ENCODE results near the gene FAM135A. TPM values are rescaled to one million over a fixed set of nuclear protein-coding genes. Genes with fewer than 3 reads are reported as not detected.
"Not testable (repeated sequence)": the region's sequence is repeated elsewhere in the genome, so short reads cannot be mapped to it uniquely, and the experiment has no call there.

FAM135A gene
- total and polyA plus RNA-seq, 8 donors = 7.2 to 121 (median 39.5) TPM

DNA sequence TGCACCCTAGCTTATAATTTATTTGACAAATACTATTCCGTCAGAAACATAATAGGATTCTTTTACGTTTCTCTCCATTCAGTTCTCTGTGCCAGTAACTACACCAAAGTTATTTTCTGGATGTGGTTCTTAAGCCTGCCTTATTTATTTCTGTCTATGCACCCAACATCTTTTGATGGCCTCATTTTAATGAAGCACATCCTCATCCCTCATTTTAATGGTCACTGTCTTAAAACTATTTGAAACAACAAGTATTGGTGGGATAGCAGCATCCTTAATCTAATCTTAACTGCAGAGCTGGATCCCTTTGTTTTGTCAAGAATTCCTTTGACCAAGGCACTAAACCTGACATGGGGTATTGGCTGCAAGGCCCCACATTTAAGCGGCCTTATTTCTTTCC lies 11.0 kb downstream of the FAM135A start:
- Histone ChIP-seq H3K9me3 (no peaks in the 10 kb centered on the region), H3K4me1 (peaks cover 0 to 40% (median 18%) of the 10 kb centered on the region in 4 donors), H3K27ac (no peak overlapping the region), H3K4me3 (no peak overlapping the region), H3K27me3 (no peaks in the 10 kb centered on the region), H3K36me3 (peaks cover 11 to 35% (median 22%) of the 10 kb centered on the region in 4 donors)
- WGBS, 5 donors = 64 to 87% (median 72%) methylated on average over 3 of the region's 3 CpGs
- TF ChIP-seq EP300 (IDR thresholded peaks at IDR 0.05) = no peak
- TF ChIP-seq, protein P1, sequence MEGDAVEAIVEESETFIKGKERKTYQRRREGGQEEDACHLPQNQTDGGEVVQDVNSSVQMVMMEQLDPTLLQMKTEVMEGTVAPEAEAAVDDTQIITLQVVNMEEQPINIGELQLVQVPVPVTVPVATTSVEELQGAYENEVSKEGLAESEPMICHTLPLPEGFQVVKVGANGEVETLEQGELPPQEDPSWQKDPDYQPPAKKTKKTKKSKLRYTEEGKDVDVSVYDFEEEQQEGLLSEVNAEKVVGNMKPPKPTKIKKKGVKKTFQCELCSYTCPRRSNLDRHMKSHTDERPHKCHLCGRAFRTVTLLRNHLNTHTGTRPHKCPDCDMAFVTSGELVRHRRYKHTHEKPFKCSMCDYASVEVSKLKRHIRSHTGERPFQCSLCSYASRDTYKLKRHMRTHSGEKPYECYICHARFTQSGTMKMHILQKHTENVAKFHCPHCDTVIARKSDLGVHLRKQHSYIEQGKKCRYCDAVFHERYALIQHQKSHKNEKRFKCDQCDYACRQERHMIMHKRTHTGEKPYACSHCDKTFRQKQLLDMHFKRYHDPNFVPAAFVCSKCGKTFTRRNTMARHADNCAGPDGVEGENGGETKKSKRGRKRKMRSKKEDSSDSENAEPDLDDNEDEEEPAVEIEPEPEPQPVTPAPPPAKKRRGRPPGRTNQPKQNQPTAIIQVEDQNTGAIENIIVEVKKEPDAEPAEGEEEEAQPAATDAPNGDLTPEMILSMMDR (IDR thresholded peaks at IDR 0.05) = no peak
- TF ChIP-seq POLR2AphosphoS5 (IDR thresholded peaks at IDR 0.05) = no peak
- no peak for TF ChIP-seq POLR2A (IDR thresholded peaks at IDR 0.05)
- intact Hi-C loops (cut with DNase I; ENCODE audit: low total_unique reads) = no loop called here
- no peak for DNase-seq

DNA sequence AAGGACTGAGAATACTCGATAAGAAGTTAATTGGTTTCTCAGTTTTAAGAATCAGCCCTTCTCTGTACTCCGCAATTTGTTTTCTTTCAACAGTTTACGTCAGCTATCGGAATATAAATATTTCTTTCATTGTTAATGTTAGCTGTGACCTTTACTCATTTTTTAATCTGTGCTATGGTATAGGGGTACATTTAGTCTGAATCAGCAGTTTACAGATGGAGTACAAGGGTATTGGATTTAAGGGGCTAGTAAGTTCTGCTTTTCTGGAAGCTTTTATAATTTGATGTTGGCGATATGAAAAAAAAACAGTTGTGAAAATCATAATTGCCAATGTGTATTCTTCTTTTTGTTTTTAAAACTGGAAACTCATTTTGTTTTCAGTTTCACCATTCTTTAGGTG lies 23.0 kb downstream of the FAM135A start:
- Histone ChIP-seq H3K27ac (no peak overlapping the region), H3K4me1 (peaks cover 0 to 7% (median 0%) of the 10 kb centered on the region in 4 donors), H3K36me3 (peaks cover 4 to 48% (median 34%) of the 10 kb centered on the region in 4 donors), H3K4me3 (no peak overlapping the region), H3K27me3 (no peaks in the 10 kb centered on the region), H3K9me3 (no peaks in the 10 kb centered on the region)
- WGBS, 5 donors = 82 to 90% (median 84%) methylated on average over 5 of the region's 5 CpGs
- no peak for DNase-seq
- TF ChIP-seq EP300 (IDR thresholded peaks at IDR 0.05) = no peak
- intact Hi-C loops (cut with DNase I; ENCODE audit: low total_unique reads) = no loop called here

DNA sequence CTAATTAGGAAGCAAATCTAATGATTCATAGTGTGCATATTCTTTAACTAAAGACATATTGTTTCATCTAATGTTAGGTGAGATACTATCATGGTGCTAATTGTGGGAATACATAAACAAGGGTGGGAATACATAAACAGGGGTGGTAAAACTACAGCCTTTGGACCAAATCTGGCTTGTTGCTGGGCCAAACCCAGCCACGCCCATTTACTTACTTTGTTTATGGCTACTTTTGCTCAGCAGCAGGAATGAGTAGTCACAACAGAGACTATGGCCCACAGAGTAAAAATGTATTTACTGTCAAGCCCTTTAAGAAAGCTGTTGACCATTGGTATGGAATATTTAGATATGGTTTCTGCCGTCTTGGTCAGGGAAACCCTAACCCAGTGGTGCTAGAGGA lies 31.7 kb downstream of the FAM135A start:
- intact Hi-C loops (cut with DNase I; ENCODE audit: low total_unique reads) = no loop called here
- 84 to 98% (median 86%) methylated on average over 2 of the region's 2 CpGs for WGBS, 5 donors
- Histone ChIP-seq H3K4me1 (peaks cover 0 to 4% (median 2%) of the 10 kb centered on the region in 4 donors), H3K4me3 (no peak overlapping the region), H3K9me3 (peaks cover 0 to 11% (median 3%) of the 10 kb centered on the region in 4 donors), H3K36me3 (peaks cover 5 to 46% (median 29%) of the 10 kb centered on the region in 4 donors), H3K27ac (no peak overlapping the region), H3K27me3 (no peaks in the 10 kb centered on the region)
- TF ChIP-seq POLR2A (IDR thresholded peaks at IDR 0.05) (no peak), POLR2AphosphoS5 (IDR thresholded peaks at IDR 0.05) (no peak), EP300 (IDR thresholded peaks at IDR 0.05) (no peak)
- TF ChIP-seq, protein P1 (IDR thresholded peaks at IDR 0.05) = no peak
- DNase-seq = no peak

DNA sequence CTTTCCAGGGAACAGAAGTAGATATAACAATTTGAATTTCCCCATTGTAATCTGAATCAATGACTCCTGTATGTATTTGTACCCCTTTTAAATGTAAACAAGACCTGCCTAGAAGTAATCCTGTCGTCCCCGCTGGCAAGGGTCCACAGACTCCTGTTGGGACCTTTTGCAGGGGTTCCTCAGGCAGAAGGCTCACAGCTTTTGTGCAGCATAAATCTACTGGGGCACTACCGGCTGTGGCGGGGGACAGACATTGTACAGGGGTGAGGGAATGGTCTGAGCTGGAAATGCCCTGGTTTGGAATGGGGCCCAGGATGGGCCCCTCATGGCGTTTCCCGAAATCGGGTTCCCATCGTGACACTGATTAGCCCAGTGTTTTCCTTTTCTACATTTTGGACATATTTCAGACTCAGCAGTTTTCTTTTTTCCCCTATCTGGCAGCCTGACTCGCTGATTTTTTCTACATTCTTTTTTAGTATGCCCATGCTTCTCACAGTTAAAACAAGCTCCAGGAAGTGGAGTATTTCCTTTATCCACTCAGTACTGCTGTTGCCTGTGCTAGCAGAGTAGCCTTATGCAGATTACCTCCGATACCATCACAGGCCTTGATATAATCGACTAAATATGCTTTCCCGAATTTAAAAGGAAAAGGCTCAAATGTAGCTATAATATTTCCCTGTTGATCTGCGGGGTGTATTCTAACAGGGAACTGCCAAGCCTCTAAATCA lies 34.2 kb downstream of the FAM135A start:
- WGBS, 5 donors = 80 to 89% (median 85%) methylated on average over 13 of the region's 13 CpGs
- DNase-seq = not testable (repeated sequence)

DNA sequence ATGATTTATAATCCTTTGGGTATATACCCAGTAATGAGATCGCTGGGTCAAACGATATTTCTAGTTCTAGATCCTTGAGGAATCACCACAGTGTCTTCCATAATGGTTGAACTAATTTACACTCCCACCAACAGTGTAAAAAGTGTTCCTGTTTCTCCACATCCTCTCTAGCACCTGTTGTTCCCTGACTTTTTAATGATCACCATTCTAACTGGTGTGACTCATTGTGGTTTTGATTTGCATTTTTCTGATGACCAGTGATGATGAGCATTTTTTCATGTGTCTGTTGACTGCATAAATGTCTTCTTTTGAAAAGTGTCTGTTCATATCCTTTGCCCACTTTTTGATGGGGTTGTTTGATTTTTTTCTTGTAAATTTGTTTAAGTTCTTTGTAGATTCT lies 40.6 kb downstream of the FAM135A start:
- DNase-seq; H3K27ac ChIP-seq; H3K4me3 ChIP-seq; intact Hi-C loops (cut with DNase I; ENCODE audit: low total_unique reads); H3K9me3 ChIP-seq; H3K27me3 ChIP-seq: not testable (repeated sequence)
- H3K36me3 ChIP-seq = peaks cover 11 to 25% (median 15%) of the 10 kb centered on the region in 4 donors
- peaks cover 0 to 18% (median 4%) of the 10 kb centered on the region in 4 donors for H3K4me1 ChIP-seq
- WGBS, 5 donors = 94 to 98% (median 96%) methylated on average over 2 of the region's 2 CpGs

More for the DNA sequence above, 34.2 kb downstream of the FAM135A start:
- H3K4me1 ChIP-seq; H3K4me3 ChIP-seq; H3K27me3 ChIP-seq; intact Hi-C loops (cut with DNase I; ENCODE audit: low total_unique reads): not testable (repeated sequence)
- H3K9me3 ChIP-seq = peaks cover 0 to 11% (median 3%) of the 10 kb centered on the region in 4 donors
- peaks cover 5 to 33% (median 15%) of the 10 kb centered on the region in 4 donors for H3K36me3 ChIP-seq
- H3K27ac ChIP-seq = peak overlapping the region in 1 of 5 donors; percentile 12

DNA sequence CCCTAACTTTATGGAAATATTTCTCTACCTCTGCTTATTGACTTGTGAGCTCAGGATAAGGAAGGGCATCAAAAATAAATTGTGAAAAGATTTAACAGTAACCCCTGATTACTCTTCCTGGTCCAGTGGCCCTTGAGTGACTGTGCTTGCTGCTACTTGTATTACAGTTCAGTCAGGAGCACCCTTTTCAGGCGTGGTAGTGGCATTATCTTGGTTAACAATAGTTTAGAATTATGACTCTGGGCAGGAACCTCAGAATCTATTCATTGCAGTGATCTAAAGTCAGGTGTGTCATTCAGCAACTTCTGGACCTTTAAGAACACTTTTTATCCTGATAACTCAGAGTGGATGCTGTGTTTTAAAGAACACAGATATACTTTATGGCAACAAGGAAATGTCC lies 43.4 kb downstream of the FAM135A start:
- peak in 1 of 2 donors; percentile 17 for DNase-seq
- 17 to 58% (median 42%) methylated on average over 1 of the region's 1 CpG for WGBS, 5 donors
- Histone ChIP-seq H3K9me3 (no peaks in the 10 kb centered on the region), H3K27ac (no peak overlapping the region), H3K4me3 (no peak overlapping the region), H3K27me3 (no peaks in the 10 kb centered on the region), H3K36me3 (peaks cover 11 to 34% (median 17%) of the 10 kb centered on the region in 4 donors), H3K4me1 (peaks cover 0 to 15% (median 2%) of the 10 kb centered on the region in 4 donors)
- no peak for TF ChIP-seq POLR2AphosphoS5 (IDR thresholded peaks at IDR 0.05)
- no peak for TF ChIP-seq EP300 (IDR thresholded peaks at IDR 0.05)
- no peak for TF ChIP-seq POLR2A (IDR thresholded peaks at IDR 0.05)
- TF ChIP-seq, protein P1 (IDR thresholded peaks at IDR 0.05) = no peak
- intact Hi-C loops (cut with DNase I; ENCODE audit: low total_unique reads) = no loop called here
